SK-N-MC (cell line): ENCODE data around the gene BCAS3.

Experiments
- DNase-seq: peaks from one replicate; pipeline ENCODE4 v3.0.0-alpha.2; 2011; ENCODE audit warnings: low read depth, low spot score
- H3K27ac ChIP-seq: fragments of 200-600 bp; sonication (generic); 2 replicates; pipeline ENCODE4 v1.5.1; 2016; ENCODE audit warnings: mixed run types
- H3K36me3 ChIP-seq: fragments of 200-600 bp; sonication (generic); 2 replicates; pipeline ENCODE4 v1.6.1; 2017; ENCODE audit warnings: antibody characterized with exemption, low read length, mixed read lengths; ENCODE audit not compliant: insufficient read depth
- H3K4me3 ChIP-seq: fragments of 200-600 bp; sonication (generic); 2 replicates; pipeline ENCODE4 v1.5.1; 2016
- H3K9ac ChIP-seq: fragments of 200-600 bp; sonication (generic); 2 replicates; pipeline ENCODE4 v1.8.0; 2017; ENCODE audit warnings: mixed run types, mixed read lengths; ENCODE audit not compliant: insufficient read length
- H3K9me3 ChIP-seq: fragments of 200-600 bp; sonication (generic); 2 replicates; pipeline ENCODE4 v1.6.1; 2017; ENCODE audit warnings: low read depth, mild to moderate bottlenecking, antibody characterized with exemption, low read length, moderate library complexity, mixed read lengths
- EZH2 ChIP-seq: fragments of 200-600 bp; sonication (generic); IDR thresholded peaks from one replicate; pipeline ENCODE4 v1.6.1; 2017; ENCODE audit warnings: antibody characterized with exemption
- FOXP2 ChIP-seq: optimal IDR thresholded peaks from 2 replicates; pipeline ENCODE3; 2011; ENCODE audit warnings: mild to moderate bottlenecking, moderate library complexity; ENCODE audit not compliant: insufficient read depth; ENCODE audit errors: extremely low read length, control extremely low read depth
- POLR2AphosphoS5 ChIP-seq: IDR thresholded peaks from 2 replicates; pipeline ENCODE4 v1.6.1; 2012; ENCODE audit warnings: mild to moderate bottlenecking, low read depth, low read length, borderline replicate concordance

The BCAS3 gene

GRCh38 chr17:61206922-61207321 is 529.3 kb downstream of the BCAS3 start:
- TF ChIP-seq FOXP2 = no peak
- TF ChIP-seq POLR2AphosphoS5 = no peak
- no peak for TF ChIP-seq EZH2
- H3K9me3 ChIP-seq = no peaks in the 10 kb centered on the region

GRCh38 chr17:61208301-61209105 is 530.9 kb downstream of the BCAS3 start:
- no peak for TF ChIP-seq EZH2
- TF ChIP-seq FOXP2 = no peak
- TF ChIP-seq POLR2AphosphoS5 = no peak
- DNase-seq = no peak
- no peak overlapping the region for H3K27ac ChIP-seq
- no peaks in the 10 kb centered on the region for H3K36me3 ChIP-seq
- no peaks in the 10 kb centered on the region for H3K9me3 ChIP-seq
- no peak overlapping the region for H3K4me3 ChIP-seq
- no peak overlapping the region for H3K9ac ChIP-seq

More at GRCh38 chr17:61206922-61207321, 529.3 kb downstream of the BCAS3 start:
- Histone ChIP-seq H3K27ac (no peak overlapping the region), H3K9ac (no peak overlapping the region), H3K4me3 (no peak overlapping the region), H3K36me3 (no peaks in the 10 kb centered on the region)
- DNase-seq = no peak

GRCh38 chr17:61209106-61209439 is 531.4 kb downstream of the BCAS3 start:
- Histone ChIP-seq H3K36me3 (no peaks in the 10 kb centered on the region), H3K9me3 (no peaks in the 10 kb centered on the region)

GRCh38 chr17:61209525-61209924 is 531.9 kb downstream of the BCAS3 start:
- Histone ChIP-seq H3K9me3 (no peaks in the 10 kb centered on the region), H3K27ac (no peak overlapping the region), H3K4me3 (no peak overlapping the region), H3K9ac (no peak overlapping the region), H3K36me3 (no peaks in the 10 kb centered on the region)
- no peak for DNase-seq
- no peak for TF ChIP-seq POLR2AphosphoS5
- TF ChIP-seq FOXP2 = no peak

More at GRCh38 chr17:61209106-61209439, 531.4 kb downstream of the BCAS3 start:
- Histone ChIP-seq H3K4me3 (no peak overlapping the region), H3K9ac (no peak overlapping the region), H3K27ac (no peak overlapping the region)
- TF ChIP-seq POLR2AphosphoS5 (no peak), FOXP2 (no peak), EZH2 (no peak)
- DNase-seq = no peak

GRCh38 chr17:61211236-61211635 is 533.6 kb downstream of the BCAS3 start:
- Histone ChIP-seq H3K9ac (no peak overlapping the region), H3K36me3 (no peaks in the 10 kb centered on the region), H3K9me3 (no peaks in the 10 kb centered on the region), H3K4me3 (no peak overlapping the region), H3K27ac (no peak overlapping the region)
- no peak for DNase-seq
- TF ChIP-seq EZH2 (no peak), FOXP2 (no peak), POLR2AphosphoS5 (no peak)

DNA sequence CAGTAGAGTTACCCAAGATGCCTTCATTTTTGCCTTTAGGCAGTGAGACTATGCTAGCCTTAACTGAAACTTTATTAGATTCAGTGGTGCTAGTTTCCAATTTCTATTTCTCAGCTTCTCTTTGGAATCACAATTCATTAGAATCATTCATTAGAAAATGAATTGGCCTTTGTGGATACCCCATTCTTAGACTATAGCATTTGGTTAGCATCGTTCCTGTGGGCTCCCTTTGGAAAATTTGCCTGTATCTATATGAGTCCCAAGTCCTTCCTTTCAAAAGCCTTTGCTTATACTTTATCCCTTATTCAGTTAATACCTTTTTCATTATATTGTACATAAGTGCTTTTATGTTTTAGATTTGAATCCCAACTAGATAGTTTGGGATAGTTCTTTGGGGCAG is 535.0 kb downstream of the BCAS3 start:
- Histone ChIP-seq H3K9me3 (no peaks in the 10 kb centered on the region), H3K9ac (no peak overlapping the region), H3K4me3 (no peak overlapping the region), H3K36me3 (no peaks in the 10 kb centered on the region), H3K27ac (no peak overlapping the region)
- DNase-seq = no peak
- TF ChIP-seq FOXP2 = no peak
- TF ChIP-seq EZH2 = no peak

- H3K27ac ChIP-seq = no peak overlapping the region
- no peaks in the 10 kb centered on the region for H3K9me3 ChIP-seq
- no peak for TF ChIP-seq EZH2
- no peak for TF ChIP-seq POLR2AphosphoS5
- no peak for TF ChIP-seq FOXP2
- DNase-seq = no peak
- no peak overlapping the region for H3K4me3 ChIP-seq
- no peaks in the 10 kb centered on the region for H3K36me3 ChIP-seq
- H3K9ac ChIP-seq = no peak overlapping the region
These were observed 537.1 kb downstream of the BCAS3 start for GRCh38 chr17:61214753-61215152.

GRCh38 chr17:61216066-61216465 is 538.4 kb downstream of the BCAS3 start:
- TF ChIP-seq POLR2AphosphoS5 (no peak), EZH2 (no peak)

GRCh38 chr17:61217878-61218437 is 540.3 kb downstream of the BCAS3 start:
- H3K4me3 ChIP-seq = no peak overlapping the region
- H3K27ac ChIP-seq = no peak overlapping the region
- DNase-seq = no peak
- H3K9ac ChIP-seq = no peak overlapping the region
- no peaks in the 10 kb centered on the region for H3K9me3 ChIP-seq
- no peak for TF ChIP-seq EZH2
- no peak for TF ChIP-seq FOXP2
- no peak for TF ChIP-seq POLR2AphosphoS5
- no peaks in the 10 kb centered on the region for H3K36me3 ChIP-seq

More at GRCh38 chr17:61216066-61216465, 538.4 kb downstream of the BCAS3 start:
- Histone ChIP-seq H3K4me3 (no peak overlapping the region), H3K36me3 (no peaks in the 10 kb centered on the region), H3K27ac (no peak overlapping the region), H3K9ac (no peak overlapping the region), H3K9me3 (no peaks in the 10 kb centered on the region)
- no peak for DNase-seq
